Measurements from ENCODE around the gene NSRP1. TPM values are rescaled to one million over a fixed set of nuclear protein-coding genes. Genes with fewer than 3 reads are reported as not detected.

The NSRP1 gene
- total and polyA plus RNA-seq, 10 of the 15 experiments (the other 5 are each of a cell fraction or from before 2014, with no cell fraction given) = 12.5 to 69.7 (median 37.8) TPM

DNA sequence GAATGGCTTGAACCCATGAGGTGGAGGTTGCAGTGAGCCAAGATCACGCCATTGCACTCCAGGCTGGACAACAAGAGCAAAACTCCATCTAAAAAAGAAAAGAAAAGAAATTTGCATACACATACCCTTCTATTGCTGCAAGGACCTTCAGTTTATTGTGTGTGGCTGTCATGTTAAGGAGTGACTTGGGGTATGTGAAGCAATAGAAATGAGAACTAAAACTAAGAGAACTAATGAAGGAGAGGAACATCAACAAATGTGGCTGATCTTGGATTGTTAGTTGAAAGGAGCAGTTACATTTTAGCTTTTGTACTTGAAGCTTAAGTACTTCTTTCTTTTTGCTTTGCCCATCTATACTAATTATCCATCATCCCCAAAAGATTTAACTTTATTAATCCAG is 12.7 kb upstream of the NSRP1 start:
- RAD21 ChIA-PET (ENCODE audit: unreplicated experiment) = interaction anchor here (0.8 to 6.9 kb wide), 26 partner anchors 9 to 727 kb away, joined by 3 to 183 read pairs (median 6); partner anchors contain the start of genes GOSR1, SLC6A4 and TMIGD1
- intact Hi-C loops (cut with micrococcal nuclease; ENCODE audit: unreplicated experiment) (loop anchor here (1.0 to 10.0 kb wide), 4 partner anchors 132 to 371 kb away; partner anchors contain the start of gene GOSR1), in situ Hi-C loops (cut with MboI) (loop anchor here (5.0 kb wide), 1 partner anchor 233 kb away; no protein-coding TSS in a partner anchor)
- 0% methylated on average over 1 of the region's 1 CpG for WGBS (ENCODE audit: insufficient coverage, insufficient replicate concordance, low lambda C conversion rate, missing lambda C conversion rate)
- DNase-seq (ENCODE audit: low read depth, low spot score) (no peak), ATAC-seq (no peak), FAIRE-seq (no peak)
- H3K9me3 ChIP-seq (replicated peaks; ENCODE audit: control insufficient read depth, insufficient read depth, low read length) = no peaks in the 10 kb centered on the region
- H4K20me1 ChIP-seq (ENCODE audit: control insufficient read depth, insufficient read depth) = no peaks in the 10 kb centered on the region
- no peak overlapping the region for H2AFZ ChIP-seq (ENCODE audit: control insufficient read depth, low read depth, low read length)
- H3K9ac ChIP-seq (ENCODE audit: control insufficient read depth, insufficient read depth, low read length) = no peak overlapping the region
- H3K27ac ChIP-seq (ENCODE audit: control insufficient read depth, insufficient read depth) = no peak overlapping the region
- H3K4me2 ChIP-seq (ENCODE audit: control insufficient read depth, insufficient read depth) = no peak overlapping the region
- TF ChIP-seq KAT2A (conservative IDR thresholded peaks at IDR 0.05; ENCODE audit: control insufficient read depth, low read depth, low read length) (no peak), WRNIP1 (IDR thresholded peaks at IDR 0.05; ENCODE audit: borderline replicate concordance, low read depth, low read length) (no peak), BRCA1 (IDR thresholded peaks at IDR 0.05; ENCODE audit: low read depth, low read length) (no peak), ZNF274 (IDR thresholded peaks at IDR 0.05; ENCODE audit: insufficient read depth, insufficient read length) (no peak), BACH1 (IDR thresholded peaks at IDR 0.05; ENCODE audit: borderline replicate concordance) (no peak), SREBF1 (IDR thresholded peaks at IDR 0.05; ENCODE audit: low read length) (no peak), JUND (IDR thresholded peaks at IDR 0.05; ENCODE audit: low read depth, low read length) (no peak), EGR1 (IDR thresholded peaks at IDR 0.05; ENCODE audit: borderline replicate concordance in 1 of 2, low read depth in 2 of 2, low read length in 2 of 2) (no peak), MEF2B (IDR thresholded peaks at IDR 0.05; ENCODE audit: partially characterized antibody, poor library complexity, severe bottlenecking) (no peak)
- TF ChIP-seq, protein P1, sequence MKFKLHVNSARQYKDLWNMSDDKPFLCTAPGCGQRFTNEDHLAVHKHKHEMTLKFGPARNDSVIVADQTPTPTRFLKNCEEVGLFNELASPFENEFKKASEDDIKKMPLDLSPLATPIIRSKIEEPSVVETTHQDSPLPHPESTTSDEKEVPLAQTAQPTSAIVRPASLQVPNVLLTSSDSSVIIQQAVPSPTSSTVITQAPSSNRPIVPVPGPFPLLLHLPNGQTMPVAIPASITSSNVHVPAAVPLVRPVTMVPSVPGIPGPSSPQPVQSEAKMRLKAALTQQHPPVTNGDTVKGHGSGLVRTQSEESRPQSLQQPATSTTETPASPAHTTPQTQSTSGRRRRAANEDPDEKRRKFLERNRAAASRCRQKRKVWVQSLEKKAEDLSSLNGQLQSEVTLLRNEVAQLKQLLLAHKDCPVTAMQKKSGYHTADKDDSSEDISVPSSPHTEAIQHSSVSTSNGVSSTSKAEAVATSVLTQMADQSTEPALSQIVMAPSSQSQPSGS (IDR thresholded peaks at IDR 0.05; ENCODE audit: low read length) = no peak
- TF ChIP-seq, protein P2, sequence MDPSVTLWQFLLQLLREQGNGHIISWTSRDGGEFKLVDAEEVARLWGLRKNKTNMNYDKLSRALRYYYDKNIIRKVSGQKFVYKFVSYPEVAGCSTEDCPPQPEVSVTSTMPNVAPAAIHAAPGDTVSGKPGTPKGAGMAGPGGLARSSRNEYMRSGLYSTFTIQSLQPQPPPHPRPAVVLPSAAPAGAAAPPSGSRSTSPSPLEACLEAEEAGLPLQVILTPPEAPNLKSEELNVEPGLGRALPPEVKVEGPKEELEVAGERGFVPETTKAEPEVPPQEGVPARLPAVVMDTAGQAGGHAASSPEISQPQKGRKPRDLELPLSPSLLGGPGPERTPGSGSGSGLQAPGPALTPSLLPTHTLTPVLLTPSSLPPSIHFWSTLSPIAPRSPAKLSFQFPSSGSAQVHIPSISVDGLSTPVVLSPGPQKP (IDR thresholded peaks at IDR 0.05; ENCODE audit: low read depth, low read length) = no peak
- BruUV-seq (replicated peaks) = no TSS peak
- CTCF ChIA-PET = interaction anchor here (0.6 to 7.8 kb wide), 50 partner anchors 8 to 1271 kb away, joined by 3 to 345 read pairs (median 5); partner anchors contain the start of genes BLMH, NSRP1, SLC6A4 and TMIGD1
- no peak overlapping the region for H3K4me3 ChIP-seq
- no peaks in the 10 kb centered on the region for H3K79me2 ChIP-seq (ENCODE audit: control insufficient read depth, insufficient read depth, low read length)
- 0 out of 2 replicates have a peak, but pooled peaks cover 3% of the 10 kb centered on the region for H3K4me1 ChIP-seq (ENCODE audit: control insufficient read depth, insufficient read depth, low read length)
- H3K27me3 ChIP-seq (replicated peaks in 1 of 2; ENCODE audit: control insufficient read depth in 2 of 2, insufficient read depth in 2 of 2, low read length in 1 of 2) = no peaks in the 10 kb centered on the region
- SMC1A ChIA-PET (ENCODE audit: uncharacterized antibody, unreplicated experiment) = interaction anchor here (1.0 to 4.8 kb wide), 30 partner anchors 10 to 611 kb away, joined by 3 to 122 read pairs (median 7); partner anchors contain the start of genes NSRP1, SLC6A4 and TMIGD1
- POLR2A ChIA-PET = interaction anchor here (1.0 to 2.1 kb wide), 2 partner anchors 109 to 231 kb away, joined by 4 to 6 read pairs; no protein-coding TSS in a partner anchor
- no peaks in the 10 kb centered on the region for H3K36me3 ChIP-seq (ENCODE audit: control insufficient read depth in 2 of 2, insufficient read depth in 2 of 2, low read length in 1 of 2)
